Stimulated activated CD4-positive, alpha-beta T cell treated with anti-CD3 and anti-CD28 coated beads, Interleukin-1b, Interleukin-23, amount 100 ng/mL, for 24 hours (primary cell): ENCODE measurements around the gene ABCC1.
A peak's percentile ranks its signal among the peaks of the same experiment; 100 is the strongest.
"Not testable (repeated sequence)": the region's sequence is repeated elsewhere in the genome, so short reads cannot be mapped to it uniquely, and the experiment has no call there.

Experiments used
- DNase-seq, 4 experiments: peaks; one replicate each; pipeline ENCODE4 v3.0.0-alpha.2; 2020; ENCODE audit warnings: low read depth in 4 of 4, low spot score in 1 of 4

The ABCC1 gene

GRCh38 chr16:16104804-16105141 is 155.4 kb downstream of the ABCC1 start:
- not testable (repeated sequence) for DNase-seq

GRCh38 chr16:16105646-16106045 is 156.2 kb downstream of the ABCC1 start:
- DNase-seq = no peak

- DNase-seq = no peak
These were observed 157.1 kb downstream of the ABCC1 start for GRCh38 chr16:16106466-16106865.

- DNase-seq = no peak
These were observed 158.4 kb downstream of the ABCC1 start for GRCh38 chr16:16107839-16108238.

GRCh38 chr16:16108759-16109158 is 159.3 kb downstream of the ABCC1 start:
- no peak for DNase-seq

GRCh38 chr16:16109453-16110110 is 160.2 kb downstream of the ABCC1 start:
- DNase-seq = no peak

GRCh38 chr16:16110111-16110490 is 160.7 kb downstream of the ABCC1 start:
- no peak for DNase-seq

- no peak for DNase-seq
These were observed 162.2 kb downstream of the ABCC1 start for GRCh38 chr16:16111639-16112038.

- no peak for DNase-seq
These were observed 163.1 kb downstream of the ABCC1 start for GRCh38 chr16:16112450-16113053.

GRCh38 chr16:16113076-16113475 is 163.7 kb downstream of the ABCC1 start:
- no peak for DNase-seq

GRCh38 chr16:16116841-16117240 is 167.4 kb downstream of the ABCC1 start:
- DNase-seq = no peak

- DNase-seq = no peak
These were observed 168.9 kb downstream of the ABCC1 start for GRCh38 chr16:16118337-16118736.

GRCh38 chr16:16120044-16120381 is 170.6 kb downstream of the ABCC1 start:
- no peak for DNase-seq

GRCh38 chr16:16120382-16121184 is 171.2 kb downstream of the ABCC1 start:
- no peak for DNase-seq

GRCh38 chr16:16121185-16121727 is 171.8 kb downstream of the ABCC1 start:
- no peak for DNase-seq

GRCh38 chr16:16122264-16122663 is 172.8 kb downstream of the ABCC1 start:
- DNase-seq = no peak

GRCh38 chr16:16124438-16124837 is 175.0 kb downstream of the ABCC1 start:
- DNase-seq = no peak

- no peak for DNase-seq
These were observed 175.6 kb downstream of the ABCC1 start for GRCh38 chr16:16124974-16125373.

GRCh38 chr16:16126896-16127295 is 177.5 kb downstream of the ABCC1 start:
- no peak for DNase-seq

- peak; percentile 23 to 39 (median 33) for DNase-seq
These were observed 178.2 kb downstream of the ABCC1 start for GRCh38 chr16:16127469-16128116.

GRCh38 chr16:16131204-16131603 is 181.8 kb downstream of the ABCC1 start:
- no peak for DNase-seq

GRCh38 chr16:16131659-16132058 is 182.2 kb downstream of the ABCC1 start:
- no peak for DNase-seq
